Measurements from ENCODE around the gene NEK7.

GRCh38 chr1:198141668-198142351 is 15.0 kb upstream of the NEK7 start:
- TF ChIP-seq CTCF (conservative IDR thresholded peaks at IDR 0.05; ENCODE audit: low read length) (no peak), EZH2phosphoT487 (IDR thresholded peaks at IDR 0.05; ENCODE audit: borderline replicate concordance, low read depth, low read length) (no peak)

Measured in OCI-LY7 (cell line).